Kasumi-1 (cell line): ENCODE results near the gene CCDC192.
"Not testable (repeated sequence)": the region's sequence is repeated elsewhere in the genome, so short reads cannot be mapped to it uniquely, and the experiment has no call there.

Experiments
- DNase-seq, 2 experiments: peaks; one replicate each; lab custom pipeline; 2025; lab: John Stamatoyannopoulos, UW

The CCDC192 gene

DNA sequence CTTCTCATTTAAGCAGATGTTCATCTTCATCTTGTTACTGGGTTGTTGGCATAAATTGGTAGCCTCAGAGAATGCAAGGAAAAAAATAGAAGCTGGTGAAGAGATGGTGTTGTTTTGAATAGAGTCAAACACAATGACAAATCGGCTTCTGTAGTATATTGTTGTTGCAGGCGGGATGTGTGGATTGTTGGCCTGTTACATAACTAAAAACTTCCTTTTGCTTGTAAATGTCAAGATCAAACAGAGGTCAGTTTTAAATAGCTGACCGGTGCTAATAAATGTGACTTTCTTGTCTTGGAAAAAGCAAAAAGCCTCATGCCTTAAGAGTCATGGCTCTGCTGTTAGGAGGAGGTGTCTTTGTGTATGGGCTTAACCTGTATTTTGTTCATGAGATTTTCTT lies 59.2 kb downstream of the CCDC192 start:
- DNase-seq: no peak

DNA sequence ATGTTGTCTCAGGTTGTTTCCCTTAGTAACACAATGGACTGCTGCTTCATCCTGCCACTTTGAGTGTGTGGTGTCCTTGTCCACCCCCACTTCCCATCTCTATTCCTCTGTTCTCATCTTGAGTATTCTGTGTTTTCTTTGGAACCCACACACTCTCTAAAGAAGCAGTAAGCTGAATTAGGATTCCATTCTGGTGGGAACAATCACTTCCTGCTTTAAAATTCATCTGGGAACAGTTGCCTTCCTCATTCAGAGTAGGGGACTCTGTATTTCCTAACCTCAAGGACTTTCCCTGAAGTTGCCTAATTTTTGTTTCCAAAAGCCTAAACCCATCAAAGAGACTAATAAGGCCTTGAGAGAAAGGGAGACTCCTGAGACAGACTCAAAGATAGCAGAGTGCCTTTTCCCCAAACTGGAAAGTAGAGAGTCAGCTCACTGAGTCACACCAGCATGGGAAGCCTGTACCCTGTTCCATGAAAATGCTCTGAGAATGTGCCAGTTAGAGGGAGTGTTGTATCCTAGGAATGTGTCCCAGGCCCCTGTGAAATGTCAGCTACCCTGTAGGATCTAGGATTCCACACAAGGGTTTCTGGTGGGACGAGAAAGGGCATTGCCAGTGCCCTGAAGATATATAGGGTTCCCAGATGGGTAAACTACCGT lies 63.6 kb downstream of the CCDC192 start:
- no peak for DNase-seq

- DNase-seq: no peak
Measured at GRCh38 chr5:127769386-127769785, 66.2 kb downstream of the CCDC192 start.

DNA sequence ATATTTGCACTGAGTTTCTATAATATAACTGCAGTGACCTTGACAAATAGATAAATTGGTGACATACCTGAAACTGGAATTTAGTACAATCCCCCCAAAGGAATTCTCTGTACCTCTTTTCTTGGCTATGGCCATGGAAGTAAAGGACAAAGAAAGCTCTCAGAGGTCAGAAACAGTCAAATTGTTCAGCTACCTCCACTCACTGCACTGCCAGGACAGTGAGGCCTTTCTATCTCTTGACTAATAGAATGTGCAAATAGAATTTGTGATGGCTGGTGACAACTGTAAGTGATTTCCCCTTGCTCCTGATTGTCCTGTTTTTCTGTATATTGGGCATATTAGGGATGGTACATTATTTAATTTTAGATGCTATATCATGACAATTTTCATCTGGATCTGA lies 67.1 kb downstream of the CCDC192 start:
- DNase-seq: no peak

DNA sequence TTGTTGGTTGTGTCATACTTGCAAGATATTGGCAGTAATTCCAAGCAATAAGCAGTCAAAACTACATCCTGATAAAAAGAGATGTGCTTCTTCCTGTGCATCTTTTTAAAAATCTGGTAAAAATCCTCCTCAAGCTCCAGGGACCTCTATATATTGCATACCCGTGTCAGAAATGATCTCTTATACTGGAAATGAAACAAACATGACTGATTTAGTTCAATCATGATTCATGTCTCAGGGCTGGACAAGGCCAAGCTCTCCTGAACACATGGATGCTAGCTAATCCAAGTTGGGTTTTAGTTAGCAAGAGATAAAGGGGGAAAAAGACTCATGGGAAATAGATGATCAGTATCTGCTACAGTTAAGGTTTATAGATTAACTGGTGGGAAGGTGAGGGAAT lies 69.3 kb downstream of the CCDC192 start:
- no peak for DNase-seq

DNA sequence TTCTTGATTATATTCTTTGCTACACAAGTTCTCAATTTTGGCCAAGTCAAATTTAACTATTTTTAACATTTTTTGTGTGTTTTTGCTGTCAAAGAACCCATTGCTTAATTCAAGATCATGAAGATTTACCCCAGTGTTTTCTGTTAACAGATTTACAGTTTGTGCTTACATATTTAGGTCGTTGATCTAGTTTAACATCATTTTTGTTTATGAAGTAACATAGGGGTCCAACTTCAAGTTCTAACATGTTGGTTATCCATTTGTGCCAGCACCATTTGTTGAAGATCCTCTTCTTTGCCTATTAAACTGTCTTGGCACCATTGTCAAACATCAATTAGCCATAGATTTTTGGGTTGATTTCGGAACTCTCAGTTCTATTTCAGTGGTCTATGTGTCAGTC lies 71.0 kb downstream of the CCDC192 start:
- no peak for DNase-seq

DNA sequence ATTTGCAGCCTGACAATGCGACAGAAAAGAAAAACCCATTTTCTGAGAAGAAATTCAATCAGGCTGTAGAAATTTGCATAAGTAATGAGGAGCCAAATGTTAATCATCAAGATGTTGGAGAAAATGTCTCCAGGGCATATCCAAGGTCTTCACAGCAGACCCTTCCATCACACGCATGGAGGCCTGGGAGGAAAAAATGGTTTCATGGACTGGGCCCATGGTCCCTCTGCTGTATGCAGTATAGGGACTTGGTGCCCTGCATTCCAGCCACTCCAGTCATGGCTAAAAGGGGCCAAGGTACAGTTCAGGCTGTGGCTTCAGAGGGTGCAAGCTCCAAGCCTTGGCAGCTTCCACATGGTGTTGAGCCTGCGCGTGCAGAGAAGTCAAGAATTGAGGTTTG lies 73.3 kb downstream of the CCDC192 start:
- DNase-seq: no peak

GRCh38 chr5:127777957-127778356 lies 74.8 kb downstream of the CCDC192 start:
- no peak for DNase-seq

DNA sequence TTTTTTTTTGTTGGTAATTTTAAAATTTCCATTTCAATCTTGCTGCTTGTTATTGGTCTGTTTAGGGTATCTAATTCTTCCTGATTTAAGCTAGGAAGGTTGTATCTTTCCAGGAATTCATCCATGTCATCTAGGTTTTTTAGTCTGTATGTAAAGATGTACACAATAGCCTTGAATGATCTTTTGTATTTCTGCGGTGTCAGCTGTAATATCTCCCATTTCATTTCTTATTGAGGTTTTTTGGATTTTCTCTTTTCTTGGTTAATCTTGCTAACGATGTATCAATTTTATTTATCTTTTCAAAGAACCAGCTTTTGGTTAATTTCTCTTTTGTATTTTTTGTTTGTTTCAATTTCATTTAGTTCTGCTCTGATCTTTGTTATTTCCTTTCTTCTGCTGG lies 79.3 kb downstream of the CCDC192 start:
- not testable (repeated sequence) for DNase-seq

- DNase-seq: no peak
Measured at GRCh38 chr5:127785098-127785927, 82.1 kb downstream of the CCDC192 start.

- DNase-seq: no peak
Measured at GRCh38 chr5:127791439-127791838, 88.2 kb downstream of the CCDC192 start.

DNA sequence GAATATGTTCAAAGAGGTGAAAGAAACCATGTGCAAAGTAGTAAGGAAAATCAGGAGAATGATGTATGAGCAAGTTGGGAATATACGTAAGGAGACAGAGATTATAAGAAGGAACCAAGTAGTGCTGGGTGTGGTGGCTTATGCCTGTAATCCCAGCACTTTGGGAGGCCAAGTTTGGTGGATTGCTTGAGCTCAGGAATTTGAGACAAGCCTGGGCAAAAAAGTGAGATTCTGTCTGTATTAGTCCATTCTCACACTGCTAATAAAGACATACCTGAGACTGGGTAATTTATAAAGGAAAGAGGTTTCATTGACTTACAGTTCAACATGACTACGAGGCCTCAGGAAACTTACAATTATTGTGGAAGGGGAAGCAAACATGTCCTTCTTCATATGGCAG lies 88.7 kb downstream of the CCDC192 start:
- DNase-seq: not testable (repeated sequence)

- no peak for DNase-seq
Measured at GRCh38 chr5:127793052-127793451, 89.9 kb downstream of the CCDC192 start.

- no peak for DNase-seq
Measured at GRCh38 chr5:127793879-127794278, 90.7 kb downstream of the CCDC192 start.

- no peak for DNase-seq
Measured at GRCh38 chr5:127796211-127796610, 93.0 kb downstream of the CCDC192 start.

- DNase-seq: no peak
Measured at GRCh38 chr5:127799293-127799905, 96.2 kb downstream of the CCDC192 start.

DNA sequence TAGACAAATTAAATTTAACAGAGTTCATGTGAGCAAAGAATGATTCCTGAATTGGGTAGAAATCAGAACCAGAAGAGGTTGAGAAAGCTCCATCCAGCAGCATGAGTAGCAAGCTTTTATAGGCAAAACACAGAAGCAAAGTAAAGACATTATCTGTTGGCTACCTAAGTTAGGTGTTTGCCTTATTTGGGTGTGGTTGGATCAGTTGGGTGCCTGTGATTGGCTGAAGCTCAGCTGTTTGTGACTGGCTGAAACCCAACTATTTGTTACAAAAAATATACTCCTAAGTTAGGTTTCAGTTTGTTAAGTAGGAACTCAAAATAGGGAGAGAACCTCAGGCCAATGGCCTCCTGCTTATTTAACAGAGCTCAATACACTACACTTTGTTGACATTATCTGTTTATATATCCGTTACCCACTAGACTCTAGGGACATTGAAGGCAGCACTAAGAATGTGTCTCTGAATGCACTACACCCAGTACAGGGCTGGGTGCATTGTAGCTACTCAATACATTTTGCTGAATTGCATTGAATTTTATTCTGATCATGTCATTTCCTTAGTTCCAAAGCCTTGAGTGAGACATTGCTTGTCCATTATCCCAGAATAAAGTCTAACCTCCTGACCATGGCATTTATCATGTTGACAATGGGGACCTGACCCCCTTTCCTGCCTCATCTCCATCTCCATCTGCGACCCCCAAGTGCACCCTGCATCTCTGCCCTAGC lies 98.7 kb downstream of the CCDC192 start:
- DNase-seq: no peak

DNA sequence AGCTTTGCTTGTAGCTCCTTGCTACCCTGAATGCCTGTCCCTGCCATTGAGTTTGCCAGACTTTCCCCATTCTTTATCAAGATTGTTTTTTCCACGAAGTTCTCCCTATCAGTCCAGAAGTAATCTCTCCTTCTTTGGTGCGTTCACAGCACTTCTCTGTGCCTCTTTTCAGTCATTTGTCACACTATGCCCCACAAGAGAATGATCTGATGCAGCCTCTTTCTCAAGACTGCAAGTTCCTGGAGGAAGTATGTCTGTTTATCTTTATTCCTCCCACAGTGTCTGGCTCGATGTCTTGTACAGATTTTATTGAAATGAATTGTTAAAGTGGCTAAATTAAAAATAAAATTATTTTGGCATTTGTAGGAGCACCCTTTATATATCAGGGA lies 99.3 kb downstream of the CCDC192 start:
- DNase-seq: no peak

DNA sequence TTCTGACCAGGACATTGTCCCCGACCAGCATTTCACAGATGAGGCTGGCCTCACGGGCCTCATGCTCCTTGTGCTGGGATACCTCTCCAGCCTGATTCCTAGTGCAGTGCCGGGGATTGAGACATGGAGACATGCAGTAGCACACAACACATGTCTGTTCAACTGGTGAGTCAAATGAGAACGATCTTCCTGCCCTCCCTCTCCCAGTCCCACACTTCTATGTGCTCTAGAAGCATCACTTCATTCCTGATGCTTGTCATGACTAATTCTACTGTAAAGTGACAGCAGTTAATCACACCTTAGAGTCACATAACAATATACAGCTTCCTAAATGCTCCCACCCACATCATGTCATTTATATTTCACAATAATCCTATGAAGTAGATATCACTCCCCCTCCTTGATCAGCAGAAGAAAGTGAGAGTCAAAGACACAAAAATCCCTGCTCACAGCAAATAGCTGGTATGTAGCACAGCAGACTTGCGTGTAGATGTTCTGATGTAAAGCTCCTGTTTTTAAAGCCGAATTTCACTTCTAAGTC lies 101.8 kb downstream of the CCDC192 start:
- no peak for DNase-seq

GRCh38 chr5:127805448-127805847 lies 102.3 kb downstream of the CCDC192 start:
- DNase-seq: no peak

GRCh38 chr5:127806776-127807175 lies 103.6 kb downstream of the CCDC192 start:
- no peak for DNase-seq

DNA sequence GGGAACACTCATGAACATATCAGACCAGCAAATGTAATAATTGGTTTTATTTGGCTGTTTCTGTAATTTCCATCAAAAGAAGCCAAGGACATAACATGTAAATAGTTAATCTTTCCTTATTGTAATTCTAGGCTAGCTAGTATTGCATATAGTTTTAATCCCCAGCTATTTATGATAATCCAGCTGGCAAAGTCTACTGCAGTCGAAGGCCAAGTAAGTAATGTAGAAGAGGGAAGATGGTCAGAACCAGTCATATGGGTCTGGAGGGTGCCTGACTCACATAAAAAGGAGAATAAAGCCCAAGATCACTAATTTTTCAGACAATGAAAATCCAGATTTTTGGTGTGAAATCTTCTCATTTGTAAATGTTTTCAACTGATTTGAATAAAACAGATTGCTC lies 106.3 kb downstream of the CCDC192 start:
- DNase-seq: no peak
